GM12892 (cell line): ENCODE results near the gene ART4.

Experiments
- POLR2A ChIP-seq: IDR thresholded peaks from 2 replicates; pipeline ENCODE4 v1.6.1; 2011; ENCODE audit warnings: low read depth, low read length, control low read depth
- POLR2AphosphoS5 ChIP-seq: IDR thresholded peaks from 2 replicates; pipeline ENCODE4 v1.6.1; 2011; ENCODE audit warnings: low read depth, low read length, control low read depth

GRCh38 chr12:14803830-14804160, 39.5 kb downstream of the ART4 start:
- TF ChIP-seq POLR2AphosphoS5, result no peak
- TF ChIP-seq POLR2A, result no peak
